Liver (tissue), 9 donors: ENCODE results near the gene PGAP6. TPM values are rescaled to one million over a fixed set of nuclear protein-coding genes. Genes with fewer than 3 reads are reported as not detected.

ENCODE experiments used
- DNase-seq: peaks from one replicate; pipeline ENCODE4 v3.0.0-alpha.2; 2017; ENCODE audit warnings: low spot score
- H3K27ac ChIP-seq, 2 donors: one replicate each; pipeline ENCODE4 v1.7.0; 2013; ENCODE audit warnings: inconsistent platforms in 2 of 2, low read length in 2 of 2, control low read depth in 1 of 2, low read depth in 1 of 2, mild to moderate bottlenecking in 1 of 2
- H3K27me3 ChIP-seq, 4 donors: one replicate each; pipeline versions ENCODE4 v1.6.1 to v1.7.0; 2013; ENCODE audit warnings: low read length in 3 of 4, inconsistent platforms in 1 of 4, mild to moderate bottlenecking in 1 of 4, moderate library complexity in 1 of 4; ENCODE audit not compliant: control insufficient read depth in 4 of 4, insufficient read depth in 4 of 4
- H3K36me3 ChIP-seq, 4 donors: one replicate each; pipeline versions ENCODE4 v1.6.1 to v1.7.0; 2013; ENCODE audit warnings: low read length in 3 of 4, mild to moderate bottlenecking in 3 of 4, low read depth in 1 of 4, moderate library complexity in 1 of 4; ENCODE audit not compliant: control insufficient read depth in 4 of 4, insufficient read depth in 3 of 4
- H3K4me1 ChIP-seq, 4 donors: one replicate each; pipeline versions ENCODE4 v1.6.1 to v1.7.0; 2013; ENCODE audit warnings: low read length in 3 of 4, mild to moderate bottlenecking in 3 of 4, moderate library complexity in 1 of 4; ENCODE audit not compliant: control insufficient read depth in 4 of 4, insufficient read depth in 4 of 4
- H3K4me3 ChIP-seq, 3 donors: one replicate each; pipeline versions ENCODE4 v1.6.1 to v1.7.0; 2013; ENCODE audit warnings: low read length in 3 of 3, control low read depth in 1 of 3, low read depth in 1 of 3, mild to moderate bottlenecking in 1 of 3
- H3K9ac ChIP-seq, 2 donors: one replicate each; pipeline ENCODE4 v1.7.0; 2013; ENCODE audit warnings: low read length in 2 of 2, mild to moderate bottlenecking in 2 of 2, moderate library complexity in 2 of 2, control low read depth in 1 of 2, low read depth in 1 of 2
- H3K9me3 ChIP-seq, 4 donors: one replicate each; pipeline versions ENCODE4 v1.6.1 to v1.7.0; 2013; ENCODE audit warnings: low read length in 3 of 4; ENCODE audit not compliant: control insufficient read depth in 4 of 4
- EGR1 ChIP-seq, 2 donors: IDR thresholded peaks; 2 replicates each; pipeline ENCODE4 v1.6.1; 2016 to 2018; ENCODE audit warnings: antibody characterized with exemption in 2 of 2, low read depth in 2 of 2
- FOXA1 ChIP-seq: IDR thresholded peaks from 2 replicates; pipeline ENCODE4 v1.6.1; 2016; ENCODE audit warnings: antibody characterized with exemption
- FOXA2 ChIP-seq: IDR thresholded peaks from 2 replicates; pipeline ENCODE4 v1.6.1; 2016; ENCODE audit warnings: antibody characterized with exemption
- GABPA ChIP-seq, 2 donors: IDR thresholded peaks in 1 of 2; conservative IDR thresholded peaks in 1 of 2; 2 replicates each; pipeline ENCODE4 v1.6.1; 2016; ENCODE audit warnings: antibody characterized with exemption in 2 of 2, mild to moderate bottlenecking in 1 of 2, moderate library complexity in 1 of 2
- HNF4A ChIP-seq, 2 donors: conservative IDR thresholded peaks; 2 replicates each; pipeline ENCODE4 v1.6.1; 2016; ENCODE audit warnings: antibody characterized with exemption in 2 of 2, mild to moderate bottlenecking in 2 of 2
- HNF4G ChIP-seq: IDR thresholded peaks from 2 replicates; pipeline ENCODE4 v1.6.1; 2016; ENCODE audit warnings: antibody characterized with exemption
- JUND ChIP-seq, 2 donors: IDR thresholded peaks; 2 replicates each; pipeline ENCODE4 v1.6.1; 2016; ENCODE audit warnings: antibody characterized with exemption in 2 of 2
- NR2F2 ChIP-seq: IDR thresholded peaks from 2 replicates; pipeline ENCODE4 v1.6.1; 2016; ENCODE audit warnings: antibody characterized with exemption
- RAD21 ChIP-seq, 2 donors: IDR thresholded peaks; 2 replicates each; pipeline ENCODE4 v1.6.1; 2016; ENCODE audit warnings: antibody characterized with exemption in 2 of 2, mild to moderate bottlenecking in 2 of 2
- RXRA ChIP-seq, 2 donors: IDR thresholded peaks; 2 replicates each; pipeline ENCODE4 v1.6.1; 2017 to 2018; ENCODE audit warnings: antibody characterized with exemption in 2 of 2, mild to moderate bottlenecking in 1 of 2
- SP1 ChIP-seq: IDR thresholded peaks from 2 replicates; pipeline ENCODE4 v1.6.1; 2018; ENCODE audit warnings: antibody characterized with exemption, mild to moderate bottlenecking
- TAF1 ChIP-seq: conservative IDR thresholded peaks from 2 replicates; pipeline ENCODE4 v1.6.1; 2016; ENCODE audit warnings: antibody characterized with exemption, mild to moderate bottlenecking
- YY1 ChIP-seq: IDR thresholded peaks from 2 replicates; pipeline ENCODE4 v1.6.1; 2016; ENCODE audit warnings: antibody characterized with exemption, mild to moderate bottlenecking
- WGBS: extraction: QIAGEN DNeasy Blood & Tissue Kit; methylation state at CpG from one replicate; pipeline ENCODE4 v1.1.7; 2013; 5-methylcytosine and 5-hydroxymethylcytosine counted together
- polyA plus RNA-seq, 2 donors: library from polyadenylated mRNA; stranded (reverse) in 1 of 2; unstranded in 1 of 2; fragments of 200-250 nt in 1 of 2; fragments of >200 nt in 1 of 2; fragmentation: Nextera tagmentation in 1 of 2; extraction: Ambion mirVana in 1 of 2; gene quantifications; one replicate each; pipeline versions ENCODE4 v1.2.1 to v1.2.3, GENCODE V29; 2013 to 2015
- total RNA-seq, 2 donors: library from RNA; depleted of rRNA; stranded (reverse); fragments of >200 nt; gene quantifications; one replicate each; pipeline ENCODE4 v1.2.3, GENCODE V29; 2014
- TF ChIP-seq, protein P1 (sequence below): IDR thresholded peaks from 2 replicates; pipeline ENCODE4 v1.6.1; 2016; ENCODE audit warnings: antibody characterized with exemption, mild to moderate bottlenecking
- TF ChIP-seq, protein P2 (sequence below): IDR thresholded peaks from 2 replicates; pipeline ENCODE4 v1.6.1; 2016; ENCODE audit warnings: antibody characterized with exemption
- TF ChIP-seq, protein P3 (sequence below): fragments of 150-350 bp; IDR thresholded peaks from 2 replicates; pipeline ENCODE4 v1.5.1; 2017; ENCODE audit warnings: improper control_type of control experiment, low read depth, low read length; ENCODE audit not compliant: missing input control
- TF ChIP-seq, protein P4 (sequence below): IDR thresholded peaks from 2 replicates; pipeline ENCODE4 v1.6.1; 2016; ENCODE audit warnings: antibody characterized with exemption
- TF ChIP-seq, protein P5 (sequence below): IDR thresholded peaks from 2 replicates; pipeline ENCODE4 v1.6.1; 2016; ENCODE audit warnings: antibody characterized with exemption
- donor health status: healthy.
- donor health status: healthy.
- donor health status: healthy.
- donor health status: healthy.
- donor health status: healthy.

PGAP6 gene
- total and polyA plus RNA-seq, 4 donors: 18.9 to 50.5 (median 38.0) TPM

DNA sequence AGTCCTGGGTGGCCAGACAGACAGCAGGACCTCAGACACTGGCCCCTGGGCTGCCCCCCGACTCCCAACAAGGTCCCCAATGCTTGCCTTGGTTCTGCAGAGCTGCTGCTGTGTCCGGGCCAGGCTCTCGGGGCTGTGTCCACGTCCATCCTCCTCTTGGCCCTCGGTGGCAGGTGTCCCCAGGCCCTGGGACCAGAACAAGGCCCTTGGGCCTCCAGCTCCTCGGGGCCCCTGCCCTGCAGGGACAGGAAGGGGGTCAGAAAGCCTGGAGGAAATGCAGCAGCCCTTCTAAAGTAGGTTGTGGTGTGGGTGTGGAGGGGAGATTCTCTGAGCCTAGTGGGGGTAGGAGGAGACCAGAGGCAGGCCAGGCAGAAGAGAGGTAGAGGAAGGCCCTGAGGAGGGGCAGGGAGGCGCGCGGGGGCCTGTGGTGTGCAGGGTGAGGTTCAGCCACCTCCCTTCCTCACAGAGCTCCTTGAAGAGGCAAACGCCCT, 26.8 kb downstream of the PGAP6 start (continued):
- no peak for TF ChIP-seq NR2F2

DNA sequence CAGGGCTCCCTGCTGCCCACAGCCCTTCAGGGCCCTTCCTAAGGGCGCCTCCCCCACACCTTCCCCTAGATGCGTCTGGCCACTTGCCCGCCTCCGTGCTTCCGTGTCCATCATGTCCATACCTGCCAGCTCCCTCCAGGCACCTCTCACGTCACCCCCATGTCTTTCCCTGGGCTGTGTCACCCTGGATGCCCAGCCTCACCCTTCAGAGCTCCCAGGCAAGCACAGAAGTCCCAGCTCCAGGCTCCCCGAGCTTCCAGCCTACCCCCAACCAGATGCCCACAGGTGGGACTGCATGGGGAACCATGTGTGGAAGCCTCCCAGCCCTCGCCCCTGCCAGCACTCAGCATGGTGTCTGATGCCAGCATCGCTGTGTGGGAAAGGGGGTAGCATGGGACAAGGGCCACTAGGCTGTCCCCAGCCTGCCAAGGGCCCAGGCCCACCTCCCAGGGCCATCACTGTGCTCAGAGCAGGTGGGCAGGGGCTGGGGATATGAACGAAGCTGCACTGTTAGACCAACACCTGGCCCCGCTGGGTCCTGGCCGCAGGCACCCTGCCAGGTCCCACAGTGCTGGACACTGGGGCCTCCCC, 27.4 kb downstream of the PGAP6 start:
- no peaks in the 10 kb centered on the region for H3K27me3 ChIP-seq
- H3K9ac ChIP-seq: no peak overlapping the region
- H3K36me3 ChIP-seq: no peaks in the 10 kb centered on the region
- DNase-seq: no peak
- WGBS: 96% methylated on average over 12 of the region's 12 CpGs
- H3K4me1 ChIP-seq: peaks cover 3 to 11% (median 6%) of the 10 kb centered on the region in 4 donors
- no peak overlapping the region for H3K4me3 ChIP-seq
- H3K9me3 ChIP-seq: no peaks in the 10 kb centered on the region
- no peak for TF ChIP-seq SP1
- TF ChIP-seq, protein P1, sequence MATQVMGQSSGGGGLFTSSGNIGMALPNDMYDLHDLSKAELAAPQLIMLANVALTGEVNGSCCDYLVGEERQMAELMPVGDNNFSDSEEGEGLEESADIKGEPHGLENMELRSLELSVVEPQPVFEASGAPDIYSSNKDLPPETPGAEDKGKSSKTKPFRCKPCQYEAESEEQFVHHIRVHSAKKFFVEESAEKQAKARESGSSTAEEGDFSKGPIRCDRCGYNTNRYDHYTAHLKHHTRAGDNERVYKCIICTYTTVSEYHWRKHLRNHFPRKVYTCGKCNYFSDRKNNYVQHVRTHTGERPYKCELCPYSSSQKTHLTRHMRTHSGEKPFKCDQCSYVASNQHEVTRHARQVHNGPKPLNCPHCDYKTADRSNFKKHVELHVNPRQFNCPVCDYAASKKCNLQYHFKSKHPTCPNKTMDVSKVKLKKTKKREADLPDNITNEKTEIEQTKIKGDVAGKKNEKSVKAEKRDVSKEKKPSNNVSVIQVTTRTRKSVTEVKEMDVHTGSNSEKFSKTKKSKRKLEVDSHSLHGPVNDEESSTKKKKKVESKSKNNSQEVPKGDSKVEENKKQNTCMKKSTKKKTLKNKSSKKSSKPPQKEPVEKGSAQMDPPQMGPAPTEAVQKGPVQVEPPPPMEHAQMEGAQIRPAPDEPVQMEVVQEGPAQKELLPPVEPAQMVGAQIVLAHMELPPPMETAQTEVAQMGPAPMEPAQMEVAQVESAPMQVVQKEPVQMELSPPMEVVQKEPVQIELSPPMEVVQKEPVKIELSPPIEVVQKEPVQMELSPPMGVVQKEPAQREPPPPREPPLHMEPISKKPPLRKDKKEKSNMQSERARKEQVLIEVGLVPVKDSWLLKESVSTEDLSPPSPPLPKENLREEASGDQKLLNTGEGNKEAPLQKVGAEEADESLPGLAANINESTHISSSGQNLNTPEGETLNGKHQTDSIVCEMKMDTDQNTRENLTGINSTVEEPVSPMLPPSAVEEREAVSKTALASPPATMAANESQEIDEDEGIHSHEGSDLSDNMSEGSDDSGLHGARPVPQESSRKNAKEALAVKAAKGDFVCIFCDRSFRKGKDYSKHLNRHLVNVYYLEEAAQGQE: no peak
- TF ChIP-seq GABPA (IDR thresholded peaks at IDR 0.05 in 1 of 2, conservative IDR thresholded peaks at IDR 0.05 in 1 of 2): no peak
- TF ChIP-seq, protein P2, sequence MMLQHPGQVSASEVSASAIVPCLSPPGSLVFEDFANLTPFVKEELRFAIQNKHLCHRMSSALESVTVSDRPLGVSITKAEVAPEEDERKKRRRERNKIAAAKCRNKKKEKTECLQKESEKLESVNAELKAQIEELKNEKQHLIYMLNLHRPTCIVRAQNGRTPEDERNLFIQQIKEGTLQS: no peak
- no peak for TF ChIP-seq RXRA (IDR thresholded peaks at IDR 0.05)
- no peak for TF ChIP-seq EGR1 (IDR thresholded peaks at IDR 0.05; ENCODE audit: low read depth in 2 of 2)
- TF ChIP-seq NR2F2: no peak
- no peak for TF ChIP-seq HNF4A (conservative IDR thresholded peaks at IDR 0.05)
- TF ChIP-seq RAD21 (IDR thresholded peaks at IDR 0.05): no peak
- TF ChIP-seq, protein P3, sequence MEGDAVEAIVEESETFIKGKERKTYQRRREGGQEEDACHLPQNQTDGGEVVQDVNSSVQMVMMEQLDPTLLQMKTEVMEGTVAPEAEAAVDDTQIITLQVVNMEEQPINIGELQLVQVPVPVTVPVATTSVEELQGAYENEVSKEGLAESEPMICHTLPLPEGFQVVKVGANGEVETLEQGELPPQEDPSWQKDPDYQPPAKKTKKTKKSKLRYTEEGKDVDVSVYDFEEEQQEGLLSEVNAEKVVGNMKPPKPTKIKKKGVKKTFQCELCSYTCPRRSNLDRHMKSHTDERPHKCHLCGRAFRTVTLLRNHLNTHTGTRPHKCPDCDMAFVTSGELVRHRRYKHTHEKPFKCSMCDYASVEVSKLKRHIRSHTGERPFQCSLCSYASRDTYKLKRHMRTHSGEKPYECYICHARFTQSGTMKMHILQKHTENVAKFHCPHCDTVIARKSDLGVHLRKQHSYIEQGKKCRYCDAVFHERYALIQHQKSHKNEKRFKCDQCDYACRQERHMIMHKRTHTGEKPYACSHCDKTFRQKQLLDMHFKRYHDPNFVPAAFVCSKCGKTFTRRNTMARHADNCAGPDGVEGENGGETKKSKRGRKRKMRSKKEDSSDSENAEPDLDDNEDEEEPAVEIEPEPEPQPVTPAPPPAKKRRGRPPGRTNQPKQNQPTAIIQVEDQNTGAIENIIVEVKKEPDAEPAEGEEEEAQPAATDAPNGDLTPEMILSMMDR: no peak
- TF ChIP-seq JUND (IDR thresholded peaks at IDR 0.05): no peak
- TF ChIP-seq HNF4G: no peak
- TF ChIP-seq, protein P4, sequence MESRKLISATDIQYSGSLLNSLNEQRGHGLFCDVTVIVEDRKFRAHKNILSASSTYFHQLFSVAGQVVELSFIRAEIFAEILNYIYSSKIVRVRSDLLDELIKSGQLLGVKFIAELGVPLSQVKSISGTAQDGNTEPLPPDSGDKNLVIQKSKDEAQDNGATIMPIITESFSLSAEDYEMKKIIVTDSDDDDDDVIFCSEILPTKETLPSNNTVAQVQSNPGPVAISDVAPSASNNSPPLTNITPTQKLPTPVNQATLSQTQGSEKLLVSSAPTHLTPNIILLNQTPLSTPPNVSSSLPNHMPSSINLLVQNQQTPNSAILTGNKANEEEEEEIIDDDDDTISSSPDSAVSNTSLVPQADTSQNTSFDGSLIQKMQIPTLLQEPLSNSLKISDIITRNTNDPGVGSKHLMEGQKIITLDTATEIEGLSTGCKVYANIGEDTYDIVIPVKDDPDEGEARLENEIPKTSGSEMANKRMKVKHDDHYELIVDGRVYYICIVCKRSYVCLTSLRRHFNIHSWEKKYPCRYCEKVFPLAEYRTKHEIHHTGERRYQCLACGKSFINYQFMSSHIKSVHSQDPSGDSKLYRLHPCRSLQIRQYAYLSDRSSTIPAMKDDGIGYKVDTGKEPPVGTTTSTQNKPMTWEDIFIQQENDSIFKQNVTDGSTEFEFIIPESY: no peak
- no peak for TF ChIP-seq TAF1
- TF ChIP-seq, protein P5, sequence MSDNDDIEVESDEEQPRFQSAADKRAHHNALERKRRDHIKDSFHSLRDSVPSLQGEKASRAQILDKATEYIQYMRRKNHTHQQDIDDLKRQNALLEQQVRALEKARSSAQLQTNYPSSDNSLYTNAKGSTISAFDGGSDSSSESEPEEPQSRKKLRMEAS: no peak
- TF ChIP-seq FOXA2: no peak
- no peak for TF ChIP-seq FOXA1
- no peak for TF ChIP-seq YY1
- no peak overlapping the region for H3K27ac ChIP-seq
